K562 (cell line): Measurements from ENCODE around the gene HADHA. TPM values are rescaled to one million over a fixed set of nuclear protein-coding genes. Genes with fewer than 3 reads are reported as not detected.

ENCODE experiments used
- ATAC-seq: fragments of 200-7000 bp; cut with Tn5 transposase; 3 replicates; pipeline ENCODE4 v1.9.1; 2020; ENCODE audit warnings: moderate library complexity
- BruUV-seq: library from RNA; stranded (reverse); fragments of 400-500 nt; replicated peaks from 2 replicates; lab custom pipeline; 2021; lab: Mats Ljungman, UMichigan
- CTCF ChIA-PET: fragments of 300-600 bp; formaldehyde crosslinking; extraction: SDS; loops from one replicate; lab custom pipeline; 2021; ENCODE audit warnings: low intra/inter-chr PET ratio; lab: Yijun Ruan, JAX
- POLR2A ChIA-PET: fragments of 300-600, 350-650 bp; sonication (Branson Sonifier 250); formaldehyde crosslinking; extraction: SDS; loops from one replicate; lab custom pipeline; 2021; ENCODE audit warnings: antibody characterized with exemption, inconsistent platforms; lab: Yijun Ruan, JAX
- DNase-seq, 4 experiments: peaks; one replicate each; pipeline versions ENCODE4 v3.0.0 to v3.0.0-alpha.2; 2011 to 2018; ENCODE audit warnings: low spot score in 3 of 4, mixed read lengths in 3 of 4; ENCODE audit errors: extremely low read depth in 1 of 4
- FAIRE-seq: peaks from 2 replicates; lab custom pipeline; 2011; peaks lifted over from hg19 to GRCh38; lab: Jason Lieb, UNC
- H2AFZ ChIP-seq: 2 replicates; pipeline ENCODE4 v1.6.0; 2011; ENCODE audit warnings: low read depth, low read length, control low read depth, inconsistent platforms
- H3K27ac ChIP-seq: fragments of 200-600 bp; 3 replicates; pipeline ENCODE4 v1.8.0; 2011; ENCODE audit warnings: low read depth, mild to moderate bottlenecking, control low read depth, inconsistent platforms, low read length, moderate library complexity, mixed read lengths; ENCODE audit errors: extremely low read depth
- H3K27me3 ChIP-seq, 2 experiments: fragments of 300-600 bp in 1 of 2; 2 replicates in 1 of 2; 3 replicates in 1 of 2; pipeline versions ENCODE4 v1.6.0 to v1.8.0; 2011; ENCODE audit warnings: inconsistent platforms in 2 of 2, low read length in 2 of 2, mild to moderate bottlenecking in 1 of 2, mixed read lengths in 1 of 2, moderate library complexity in 1 of 2; ENCODE audit not compliant: control insufficient read depth in 2 of 2, insufficient read depth in 2 of 2
- H3K36me3 ChIP-seq: fragments of 300-600 bp; 3 replicates; pipeline ENCODE4 v1.8.0; 2011; ENCODE audit warnings: mild to moderate bottlenecking, low read length, inconsistent platforms; ENCODE audit not compliant: control insufficient read depth, insufficient read depth
- H3K4me1 ChIP-seq, 2 experiments: fragments of 200-600 bp in 1 of 2; replicated peaks in 1 of 2; 2 replicates in 1 of 2; 3 replicates in 1 of 2; pipeline versions ENCODE4 v1.5.1 to v1.8.0; 2011; ENCODE audit warnings: inconsistent platforms in 2 of 2, low read length in 2 of 2, mild to moderate bottlenecking in 1 of 2, mixed read lengths in 1 of 2, moderate library complexity in 1 of 2; ENCODE audit not compliant: control insufficient read depth in 2 of 2, insufficient read depth in 2 of 2
- H3K4me2 ChIP-seq: 2 replicates; pipeline ENCODE4 v1.6.1; 2011; ENCODE audit warnings: low read length, control low read depth, inconsistent platforms, mixed read lengths; ENCODE audit not compliant: insufficient read depth
- H3K4me3 ChIP-seq: fragments of 200-600 bp; sonication (generic), shearing (Covaris generic); 2 replicates; pipeline ENCODE4 v1.5.1; 2016; ENCODE audit warnings: control low read depth, inconsistent platforms
- H3K79me2 ChIP-seq: fragments of 200-600 bp; 3 replicates; pipeline ENCODE4 v1.8.0; 2011; ENCODE audit warnings: low read length, inconsistent platforms; ENCODE audit not compliant: control insufficient read depth, insufficient read depth
- H3K9ac ChIP-seq, 2 experiments: 2 replicates each; pipeline versions ENCODE4 v1.6.0 to v1.6.1; 2011; ENCODE audit warnings: low read depth in 2 of 2, low read length in 2 of 2, control low read depth in 1 of 2, inconsistent platforms in 1 of 2, mild to moderate bottlenecking in 1 of 2, mixed read lengths in 1 of 2; ENCODE audit not compliant: insufficient read depth in 1 of 2
- H3K9me1 ChIP-seq: one replicate; pipeline ENCODE4 v1.6.0; 2011; ENCODE audit warnings: inconsistent platforms, mild to moderate bottlenecking, low read length, moderate library complexity; ENCODE audit not compliant: control insufficient read depth, insufficient read depth
- H3K9me3 ChIP-seq: replicated peaks from 2 replicates; pipeline ENCODE4 v1.5.1; 2011; ENCODE audit warnings: low read depth, low read length, inconsistent platforms; ENCODE audit not compliant: control insufficient read depth, insufficient read depth
- H4K20me1 ChIP-seq: replicated peaks from 2 replicates; pipeline ENCODE4 v1.6.1; 2011; ENCODE audit warnings: low read length, inconsistent platforms, mixed read lengths; ENCODE audit not compliant: control insufficient read depth, insufficient read depth
- ARNT ChIP-seq, 2 experiments: fragments of 450-650 bp; IDR thresholded peaks; 2 replicates each; pipeline ENCODE4 v1.6.1; 2016; ENCODE audit warnings: mild to moderate bottlenecking in 1 of 2
- CEBPB ChIP-seq: fragments of 450-650 bp; IDR thresholded peaks from 2 replicates; pipeline ENCODE4 v1.6.1; 2016; ENCODE audit warnings: missing genetic modification characterization, missing compliant biosample characterization
- FOXM1 ChIP-seq, 2 experiments: fragments of 450-650 bp in 1 of 2; sonication (generic) in 1 of 2; formaldehyde crosslinking in 1 of 2; IDR thresholded peaks; 2 replicates each; pipeline versions ENCODE4 v1.6.1 to v1.9.0; 2017 to 2022; ENCODE audit warnings: low read depth in 2 of 2, mild to moderate bottlenecking in 2 of 2, missing genetic modification reagents in 1 of 2, moderate library complexity in 1 of 2
- MEF2D ChIP-seq: conservative IDR thresholded peaks from 2 replicates; pipeline ENCODE4 v1.6.1; 2016; ENCODE audit warnings: low read depth, missing genetic modification characterization, missing compliant biosample characterization
- TRIM24 ChIP-seq, 2 experiments: fragments of 450-650 bp; IDR thresholded peaks; 2 replicates each; pipeline ENCODE4 v1.6.1; 2016
- ZNF212 ChIP-seq: fragments of 450-650 bp; formaldehyde crosslinking; IDR thresholded peaks from 2 replicates; pipeline ENCODE4 v1.4.0; 2020; ENCODE audit warnings: mild to moderate bottlenecking
- ZNF347 ChIP-seq: fragments of 450-650 bp; formaldehyde crosslinking; IDR thresholded peaks from 2 replicates; pipeline ENCODE4 v1.4.0; 2020; ENCODE audit warnings: low read depth, mild to moderate bottlenecking, moderate library complexity
- WGBS: fragments of 100-300 bp; shearing (Covaris generic); methylation state at CpG from one replicate; pipeline ENCODE4 v1.1.6; 2016; ENCODE audit warnings: low coverage, mixed read lengths; ENCODE audit not compliant: insufficient coverage; ENCODE audit errors: missing lambda C conversion rate; 5-methylcytosine and 5-hydroxymethylcytosine counted together
- in situ Hi-C: fragments of 300-500 bp; cut with MboI; formaldehyde crosslinking; loops from 4 replicates; pipeline ENCODE4 v1.15.0; 2018; ENCODE audit warnings: inconsistent platforms, mixed read lengths
- intact Hi-C: fragments of 100-400 bp; cut with micrococcal nuclease; formaldehyde crosslinking; loops from 2 replicates; pipeline ENCODE4 v1.14.2; 2022
- polyA plus RNA-seq, 8 experiments: library from polyadenylated mRNA; depleted of rRNA in 4 of 8; stranded (reverse) in 5 of 8; unstranded in 3 of 8; fragments of >200 nt; fragmentation: Nextera tagmentation in 2 of 8; fragmentation: Illumina TruSeq in 1 of 8; extraction: Ambion mirVana in 2 of 8; extraction: Trizol in 1 of 8; gene quantifications; 2 replicates each; pipeline versions ENCODE4 v1.2.1 to v1.2.3, GENCODE V29; 2011 to 2014; ENCODE audit warnings: inconsistent platforms in 1 of 8, missing spikeins in 1 of 8
- total RNA-seq, 7 experiments: library from RNA; depleted of rRNA in 6 of 7; stranded (reverse); fragments of >200 nt in 6 of 7; fragmentation: Illumina TruSeq in 2 of 7; extraction: Trizol in 2 of 7; gene quantifications; 2 replicates each; pipeline versions ENCODE4 v1.2.1 to v1.2.3, GENCODE V29; 2011 to 2021; ENCODE audit warnings: low replicate concordance in 1 of 7
- TF ChIP-seq, protein P1 (sequence below): fragments of 250-450 bp; sonication (Bioruptor Pico); IDR thresholded peaks from 2 replicates; pipeline ENCODE4 v1.9.0; 2021; ENCODE audit warnings: mild to moderate bottlenecking
- TF ChIP-seq, protein P2 (sequence below): fragments of 450-650 bp; formaldehyde crosslinking; IDR thresholded peaks from 2 replicates; pipeline ENCODE4 v1.4.0; 2022; ENCODE audit warnings: missing genetic modification characterization
- TF ChIP-seq, protein P3 (sequence below): fragments of 200-400 bp; formaldehyde crosslinking; IDR thresholded peaks from 2 replicates; pipeline ENCODE4 v1.6.1; 2017; ENCODE audit warnings: mild to moderate bottlenecking, low read depth, low read length, moderate library complexity
- TF ChIP-seq, protein P4 (sequence below): fragments of 450-650 bp; formaldehyde crosslinking; IDR thresholded peaks from 2 replicates; pipeline ENCODE4 v1.4.0; 2020; ENCODE audit warnings: mild to moderate bottlenecking

The HADHA gene
- total and polyA plus RNA-seq, 9 of the 15 experiments (the other 6 are each of a cell fraction or from before 2014, with no cell fraction given): 145 to 326 (median 202) TPM

DNA sequence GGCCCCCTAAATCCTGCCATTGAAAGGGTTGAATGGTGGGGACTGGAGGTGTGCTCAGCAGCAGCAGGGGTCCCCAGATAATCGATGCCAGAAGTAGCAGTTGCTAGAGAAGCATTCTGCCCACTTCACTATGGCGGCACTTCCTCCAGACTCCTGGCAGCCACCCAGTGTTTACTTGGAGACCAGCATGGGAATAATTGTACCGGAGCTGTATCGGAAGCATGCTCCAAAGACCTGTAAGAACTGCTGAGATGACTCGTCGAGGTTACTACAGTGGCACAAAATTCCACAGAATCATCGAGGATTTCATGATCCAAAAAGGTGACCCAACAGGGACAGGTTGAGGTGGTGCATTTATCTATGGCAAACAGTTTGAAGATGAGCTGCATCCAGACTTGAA lies 82.5 kb downstream of the HADHA start:
- Histone ChIP-seq H3K79me2 (no peaks in the 10 kb centered on the region), H3K4me2 (no peak overlapping the region), H3K9me1 (no peaks in the 10 kb centered on the region), H3K9ac (no peak overlapping the region), H3K4me1 (no peaks in the 10 kb centered on the region; a peak in 1 of 5 replicates), H3K36me3 (no peaks in the 10 kb centered on the region), H3K27me3 (peaks cover 0 to 5% of the 10 kb centered on the region in 2 experiments; a peak in 2 of 5 replicates), H3K9me3 (no peaks in the 10 kb centered on the region; the same call in none of the 2 replicates), H3K4me3 (no peak overlapping the region), H3K27ac (no peak overlapping the region), H4K20me1 (no peaks in the 10 kb centered on the region), H2AFZ (no peak overlapping the region)
- TF ChIP-seq, protein P1, sequence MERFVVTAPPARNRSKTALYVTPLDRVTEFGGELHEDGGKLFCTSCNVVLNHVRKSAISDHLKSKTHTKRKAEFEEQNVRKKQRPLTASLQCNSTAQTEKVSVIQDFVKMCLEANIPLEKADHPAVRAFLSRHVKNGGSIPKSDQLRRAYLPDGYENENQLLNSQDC (CRISPR knock-in tag): no peak
- TF ChIP-seq, protein P2, sequence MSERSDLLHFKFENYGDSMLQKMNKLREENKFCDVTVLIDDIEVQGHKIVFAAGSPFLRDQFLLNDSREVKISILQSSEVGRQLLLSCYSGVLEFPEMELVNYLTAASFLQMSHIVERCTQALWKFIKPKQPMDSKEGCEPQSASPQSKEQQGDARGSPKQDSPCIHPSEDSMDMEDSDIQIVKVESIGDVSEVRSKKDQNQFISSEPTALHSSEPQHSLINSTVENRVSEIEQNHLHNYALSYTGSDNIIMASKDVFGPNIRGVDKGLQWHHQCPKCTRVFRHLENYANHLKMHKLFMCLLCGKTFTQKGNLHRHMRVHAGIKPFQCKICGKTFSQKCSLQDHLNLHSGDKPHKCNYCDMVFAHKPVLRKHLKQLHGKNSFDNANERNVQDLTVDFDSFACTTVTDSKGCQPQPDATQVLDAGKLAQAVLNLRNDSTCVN (CRISPR knock-in tag): no peak
- TF ChIP-seq CEBPB: no peak
- TF ChIP-seq MEF2D (tag): no peak
- TF ChIP-seq ZNF347 (CRISPR knock-in tag): no peak
- no peak for TF ChIP-seq FOXM1 (IDR thresholded peaks at IDR 0.05; ENCODE audit: low read depth)
- TF ChIP-seq FOXM1 (CRISPR knock-in tag; IDR thresholded peaks at IDR 0.05; ENCODE audit: low read depth): no peak
- TF ChIP-seq ARNT (IDR thresholded peaks at IDR 0.05): no peak
- TF ChIP-seq, protein P3, sequence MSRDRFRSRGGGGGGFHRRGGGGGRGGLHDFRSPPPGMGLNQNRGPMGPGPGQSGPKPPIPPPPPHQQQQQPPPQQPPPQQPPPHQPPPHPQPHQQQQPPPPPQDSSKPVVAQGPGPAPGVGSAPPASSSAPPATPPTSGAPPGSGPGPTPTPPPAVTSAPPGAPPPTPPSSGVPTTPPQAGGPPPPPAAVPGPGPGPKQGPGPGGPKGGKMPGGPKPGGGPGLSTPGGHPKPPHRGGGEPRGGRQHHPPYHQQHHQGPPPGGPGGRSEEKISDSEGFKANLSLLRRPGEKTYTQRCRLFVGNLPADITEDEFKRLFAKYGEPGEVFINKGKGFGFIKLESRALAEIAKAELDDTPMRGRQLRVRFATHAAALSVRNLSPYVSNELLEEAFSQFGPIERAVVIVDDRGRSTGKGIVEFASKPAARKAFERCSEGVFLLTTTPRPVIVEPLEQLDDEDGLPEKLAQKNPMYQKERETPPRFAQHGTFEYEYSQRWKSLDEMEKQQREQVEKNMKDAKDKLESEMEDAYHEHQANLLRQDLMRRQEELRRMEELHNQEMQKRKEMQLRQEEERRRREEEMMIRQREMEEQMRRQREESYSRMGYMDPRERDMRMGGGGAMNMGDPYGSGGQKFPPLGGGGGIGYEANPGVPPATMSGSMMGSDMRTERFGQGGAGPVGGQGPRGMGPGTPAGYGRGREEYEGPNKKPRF: no peak
- TF ChIP-seq, protein P4, sequence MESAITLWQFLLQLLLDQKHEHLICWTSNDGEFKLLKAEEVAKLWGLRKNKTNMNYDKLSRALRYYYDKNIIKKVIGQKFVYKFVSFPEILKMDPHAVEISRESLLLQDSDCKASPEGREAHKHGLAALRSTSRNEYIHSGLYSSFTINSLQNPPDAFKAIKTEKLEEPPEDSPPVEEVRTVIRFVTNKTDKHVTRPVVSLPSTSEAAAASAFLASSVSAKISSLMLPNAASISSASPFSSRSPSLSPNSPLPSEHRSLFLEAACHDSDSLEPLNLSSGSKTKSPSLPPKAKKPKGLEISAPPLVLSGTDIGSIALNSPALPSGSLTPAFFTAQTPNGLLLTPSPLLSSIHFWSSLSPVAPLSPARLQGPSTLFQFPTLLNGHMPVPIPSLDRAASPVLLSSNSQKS (CRISPR knock-in tag): no peak
- no peak for TF ChIP-seq ZNF212 (CRISPR knock-in tag)
- no peak for TF ChIP-seq TRIM24 (IDR thresholded peaks at IDR 0.05)
- 22% methylated on average over 7 of the region's 7 CpGs for WGBS
- DNase-seq (no peak), ATAC-seq (no peak), FAIRE-seq (no peak)
- in situ Hi-C loops (no loop called here), intact Hi-C loops (no loop called here)
- POLR2A ChIA-PET: no interaction called here
- CTCF ChIA-PET: no interaction called here
- BruUV-seq: no TSS peak
